Central memory CD8-positive, alpha-beta T cell (primary cell): ENCODE data around the gene DISP1.

Experiments used
- ATAC-seq: fragments of 150-1000 bp; cut with Tn5 transposase; replicated peaks from 2 replicates; pipeline ENCODE4 v1.10.0; 2022; ENCODE audit warnings: mild to moderate bottlenecking, moderate FRiP score, moderate number of reproducible peaks; ENCODE audit not compliant: poor library complexity, severe bottlenecking; ENCODE audit errors: extremely low read depth
- DNase-seq, 2 donors: peaks; one replicate each; pipeline ENCODE4 v3.0.0; 2021; ENCODE audit warnings: low spot score in 2 of 2
- H3K27ac Mint-ChIP-seq: one replicate; pipeline ENCODE4 v1.8.0; 2022; ENCODE audit warnings: low read depth, mild to moderate bottlenecking, moderate library complexity, mixed read lengths
- H3K27me3 Mint-ChIP-seq: one replicate; pipeline ENCODE4 v1.8.0; 2022; ENCODE audit warnings: mixed read lengths
- H3K36me3 Mint-ChIP-seq: one replicate; pipeline ENCODE4 v1.8.0; 2022; ENCODE audit warnings: mild to moderate bottlenecking, moderate library complexity, mixed read lengths; ENCODE audit not compliant: insufficient read depth
- H3K4me1 Mint-ChIP-seq: one replicate; pipeline ENCODE4 v1.8.0; 2022; ENCODE audit warnings: mixed read lengths
- H3K4me3 Mint-ChIP-seq: one replicate; pipeline ENCODE4 v1.8.0; 2022; ENCODE audit warnings: mild to moderate bottlenecking, moderate library complexity, mixed read lengths
- H3K9me3 Mint-ChIP-seq: one replicate; pipeline ENCODE4 v1.8.0; 2022; ENCODE audit warnings: mixed read lengths

Gene DISP1

GRCh38 chr1:222813866-222814535 is 838 bp upstream of the DISP1 start:
- Mint-ChIP-seq H3K9me3 (no peaks in the 10 kb centered on the region), H3K4me1 (peaks cover 31% of the 10 kb centered on the region), H3K27me3 (no peaks in the 10 kb centered on the region), H3K27ac (peak overlapping the region; percentile 91), H3K36me3 (peaks cover 3% of the 10 kb centered on the region), H3K4me3 (peak overlapping the region; percentile 93)
- DNase-seq (no peak), ATAC-seq (peak; percentile 9)

DNA sequence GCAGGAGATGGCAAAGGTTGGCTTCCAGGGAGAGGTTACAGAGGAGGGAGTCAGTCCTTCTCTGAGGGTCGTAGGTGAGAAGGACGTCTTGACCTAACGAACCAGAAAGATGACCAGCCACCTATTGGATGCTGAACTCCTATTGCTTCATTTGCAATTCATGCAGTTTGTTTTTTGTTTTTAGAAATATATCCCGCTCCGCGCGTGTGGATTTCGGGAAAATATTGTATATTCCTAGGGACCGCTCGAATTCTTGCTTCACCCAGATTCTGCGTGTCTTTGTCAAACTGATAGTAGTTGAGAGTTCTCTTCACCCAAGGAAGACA is 564 bp downstream of the DISP1 start:
- no peak for ATAC-seq
- H3K4me1 Mint-ChIP-seq = peaks cover 37% of the 10 kb centered on the region
- H3K36me3 Mint-ChIP-seq = peaks cover 3% of the 10 kb centered on the region
- DNase-seq = no peak
- no peaks in the 10 kb centered on the region for H3K27me3 Mint-ChIP-seq
- peak overlapping the region; percentile 93 for H3K4me3 Mint-ChIP-seq
- no peaks in the 10 kb centered on the region for H3K9me3 Mint-ChIP-seq
- H3K27ac Mint-ChIP-seq = peak overlapping the region; percentile 91

- Mint-ChIP-seq H3K9me3 (no peaks in the 10 kb centered on the region), H3K36me3 (peaks cover 3% of the 10 kb centered on the region)
- no peak for ATAC-seq
These were observed 2.7 kb downstream of the DISP1 start for GRCh38 chr1:222817529-222817928.

GRCh38 chr1:222818171-222818570 is 3.3 kb downstream of the DISP1 start:
- no peaks in the 10 kb centered on the region for H3K9me3 Mint-ChIP-seq
- peaks cover 3% of the 10 kb centered on the region for H3K36me3 Mint-ChIP-seq
- H3K4me1 Mint-ChIP-seq = peaks cover 50% of the 10 kb centered on the region
- ATAC-seq (no peak), DNase-seq (no peak)
- H3K4me3 Mint-ChIP-seq = no peak overlapping the region
- H3K27me3 Mint-ChIP-seq = no peaks in the 10 kb centered on the region
- H3K27ac Mint-ChIP-seq = no peak overlapping the region

More at GRCh38 chr1:222817529-222817928, 2.7 kb downstream of the DISP1 start:
- Mint-ChIP-seq H3K27me3 (no peaks in the 10 kb centered on the region), H3K4me3 (no peak overlapping the region), H3K4me1 (peaks cover 43% of the 10 kb centered on the region), H3K27ac (no peak overlapping the region)
- DNase-seq = no peak

DNA sequence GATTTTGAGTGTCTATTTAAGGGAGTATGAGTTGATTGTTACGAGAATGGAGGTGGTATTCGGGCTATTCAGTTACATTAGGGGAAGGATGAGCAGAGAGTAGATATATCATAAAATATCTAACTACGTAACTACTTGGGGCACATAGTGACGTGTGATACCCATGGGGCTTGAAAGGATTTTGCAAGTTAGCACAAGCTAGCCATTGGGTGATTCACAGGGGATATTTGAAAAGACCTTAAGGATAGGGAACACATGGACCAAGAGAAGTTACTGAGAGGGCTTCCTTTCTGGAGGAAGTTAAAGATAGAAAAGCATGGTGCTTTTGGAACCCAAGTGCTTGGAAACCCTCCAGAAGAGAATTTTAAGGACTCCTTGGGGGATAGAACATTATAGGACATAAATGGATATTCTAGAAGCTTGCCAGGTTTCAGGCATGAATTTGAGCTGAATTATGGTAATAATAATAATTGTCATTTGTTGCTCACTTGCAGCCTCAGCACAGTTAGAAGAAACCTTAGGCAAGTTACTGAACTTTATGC is 5.4 kb downstream of the DISP1 start:
- Mint-ChIP-seq H3K27me3 (no peaks in the 10 kb centered on the region), H3K4me3 (no peak overlapping the region), H3K4me1 (peaks cover 38% of the 10 kb centered on the region), H3K36me3 (peaks cover 1% of the 10 kb centered on the region), H3K27ac (no peak overlapping the region), H3K9me3 (no peaks in the 10 kb centered on the region)
- ATAC-seq (no peak), DNase-seq (no peak)

GRCh38 chr1:222821239-222821638 is 6.4 kb downstream of the DISP1 start:
- Mint-ChIP-seq H3K27me3 (no peaks in the 10 kb centered on the region), H3K36me3 (no peaks in the 10 kb centered on the region), H3K9me3 (no peaks in the 10 kb centered on the region), H3K4me3 (no peak overlapping the region), H3K27ac (no peak overlapping the region), H3K4me1 (peaks cover 33% of the 10 kb centered on the region)
- no peak for ATAC-seq
- DNase-seq = no peak

- H3K36me3 Mint-ChIP-seq = no peaks in the 10 kb centered on the region
- no peak overlapping the region for H3K27ac Mint-ChIP-seq
- peaks cover 21% of the 10 kb centered on the region for H3K4me1 Mint-ChIP-seq
- H3K27me3 Mint-ChIP-seq = no peaks in the 10 kb centered on the region
- no peaks in the 10 kb centered on the region for H3K9me3 Mint-ChIP-seq
- no peak overlapping the region for H3K4me3 Mint-ChIP-seq
- ATAC-seq (no peak), DNase-seq (no peak)
These were observed 8.9 kb downstream of the DISP1 start for GRCh38 chr1:222823695-222824094.

- DNase-seq (no peak), ATAC-seq (no peak)
- H3K4me3 Mint-ChIP-seq = no peak overlapping the region
- H3K36me3 Mint-ChIP-seq = no peaks in the 10 kb centered on the region
- no peaks in the 10 kb centered on the region for H3K27me3 Mint-ChIP-seq
- H3K4me1 Mint-ChIP-seq = peaks cover 21% of the 10 kb centered on the region
- no peak overlapping the region for H3K27ac Mint-ChIP-seq
- H3K9me3 Mint-ChIP-seq = no peaks in the 10 kb centered on the region
These were observed 9.8 kb downstream of the DISP1 start for GRCh38 chr1:222824641-222825040.

- no peaks in the 10 kb centered on the region for H3K27me3 Mint-ChIP-seq
- no peak overlapping the region for H3K27ac Mint-ChIP-seq
- ATAC-seq (no peak), DNase-seq (no peak)
- no peaks in the 10 kb centered on the region for H3K9me3 Mint-ChIP-seq
- H3K4me1 Mint-ChIP-seq = peaks cover 6% of the 10 kb centered on the region
- no peak overlapping the region for H3K4me3 Mint-ChIP-seq
- H3K36me3 Mint-ChIP-seq = no peaks in the 10 kb centered on the region
These were observed 14.1 kb downstream of the DISP1 start for GRCh38 chr1:222828939-222829338.

GRCh38 chr1:222829868-222830267 is 15.0 kb downstream of the DISP1 start:
- no peak overlapping the region for H3K4me3 Mint-ChIP-seq
- peak overlapping the region; percentile 4 for H3K27ac Mint-ChIP-seq
- no peaks in the 10 kb centered on the region for H3K27me3 Mint-ChIP-seq
- ATAC-seq (no peak), DNase-seq (no peak)
- peaks cover 6% of the 10 kb centered on the region for H3K4me1 Mint-ChIP-seq
- H3K9me3 Mint-ChIP-seq = no peaks in the 10 kb centered on the region
- no peaks in the 10 kb centered on the region for H3K36me3 Mint-ChIP-seq

DNA sequence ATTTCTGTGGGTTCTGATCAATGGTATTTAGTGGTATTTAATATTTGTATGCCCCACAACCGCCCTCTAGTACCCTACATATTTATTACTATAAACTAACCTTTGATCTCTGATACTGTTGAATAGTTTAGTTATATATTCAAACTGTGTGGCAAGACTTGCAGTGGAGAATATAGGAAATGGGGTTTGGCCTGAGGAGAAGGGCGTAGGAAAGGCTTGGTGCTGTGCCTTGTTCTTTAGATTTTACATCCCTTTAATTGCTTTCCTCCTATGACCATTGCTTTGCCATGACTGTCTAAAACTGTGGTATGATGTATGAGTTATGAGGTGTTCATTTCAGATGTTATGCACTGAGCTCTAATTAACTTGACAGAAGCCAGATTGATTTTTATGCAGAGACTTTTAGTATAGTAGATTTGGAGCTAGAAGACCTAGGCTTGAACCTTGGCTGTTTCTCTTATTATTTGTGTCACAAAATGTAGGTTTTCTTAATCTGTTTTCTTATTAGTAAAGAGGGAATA is 18.6 kb downstream of the DISP1 start:
- Mint-ChIP-seq H3K4me3 (no peak overlapping the region), H3K4me1 (peaks cover 6% of the 10 kb centered on the region), H3K36me3 (no peaks in the 10 kb centered on the region), H3K27me3 (no peaks in the 10 kb centered on the region), H3K27ac (no peak overlapping the region), H3K9me3 (no peaks in the 10 kb centered on the region)
- no peak for DNase-seq
- ATAC-seq = no peak

DNA sequence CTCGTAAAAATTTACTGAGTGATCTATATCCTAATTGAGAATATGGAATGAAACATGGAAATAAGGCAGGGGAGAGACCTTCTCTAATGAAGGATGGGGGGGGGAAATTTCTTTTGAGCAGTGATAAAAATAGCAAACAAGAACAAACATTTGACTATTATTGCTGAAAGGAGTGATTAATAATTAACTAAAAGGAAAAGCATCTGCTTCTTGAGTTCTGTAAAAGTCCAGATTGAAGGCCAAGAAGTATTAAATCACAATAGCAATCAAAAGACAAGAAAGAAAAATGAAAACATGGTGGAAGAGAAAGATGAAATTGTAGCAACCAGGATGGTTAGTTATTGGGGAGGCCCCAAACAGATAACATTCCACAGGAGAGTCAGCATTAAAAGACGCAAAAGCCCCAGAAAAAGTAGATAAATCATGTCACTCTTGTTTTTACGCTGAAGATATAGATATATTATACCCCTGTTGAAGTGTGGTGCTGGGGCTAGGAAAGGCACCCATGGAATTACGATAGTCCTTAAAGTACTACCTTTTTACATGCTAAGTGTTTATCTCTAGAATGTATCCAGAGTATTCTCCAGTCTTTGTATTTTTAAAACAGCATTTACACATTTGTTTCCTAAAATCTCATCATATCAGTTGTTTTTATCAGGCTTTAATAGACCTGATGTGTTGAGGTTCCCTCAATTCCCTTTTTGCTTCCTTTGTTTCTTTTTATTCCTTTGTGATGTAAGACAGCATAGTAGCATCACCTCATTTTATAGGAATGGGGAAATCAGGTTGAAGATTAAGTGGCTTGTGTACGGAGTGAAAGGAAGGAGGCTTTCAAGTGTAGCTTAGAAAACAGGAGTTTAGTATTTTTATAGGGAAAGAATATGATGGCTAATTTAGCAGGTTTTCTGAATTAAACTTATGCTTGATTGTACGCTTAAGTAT is 28.9 kb downstream of the DISP1 start:
- Mint-ChIP-seq H3K27me3 (no peaks in the 10 kb centered on the region), H3K27ac (no peak overlapping the region), H3K4me3 (no peak overlapping the region), H3K36me3 (no peaks in the 10 kb centered on the region), H3K9me3 (no peaks in the 10 kb centered on the region), H3K4me1 (no peaks in the 10 kb centered on the region)
- DNase-seq = no peak
- ATAC-seq = no peak

DNA sequence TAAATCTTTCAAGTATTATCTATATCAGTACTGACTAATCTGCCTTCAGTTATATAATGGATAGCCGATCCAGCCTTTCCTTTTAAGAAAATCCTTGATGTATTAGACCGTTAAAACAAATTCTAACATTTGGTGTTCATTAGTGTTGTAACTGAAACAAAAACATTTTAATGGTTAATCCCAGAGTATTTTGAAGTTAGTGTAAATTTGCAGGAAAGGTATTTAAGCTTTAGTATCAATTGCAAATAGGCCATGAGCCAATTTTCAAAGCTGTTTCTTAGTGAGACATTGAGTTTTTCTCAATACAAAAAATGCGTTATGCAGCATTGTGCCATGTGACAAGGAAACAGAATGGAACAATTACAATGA is 29.6 kb downstream of the DISP1 start:
- Mint-ChIP-seq H3K4me3 (no peak overlapping the region), H3K9me3 (no peaks in the 10 kb centered on the region)
- no peak for ATAC-seq

More for the DNA sequence above, 29.6 kb downstream of the DISP1 start:
- Mint-ChIP-seq H3K27me3 (no peaks in the 10 kb centered on the region), H3K27ac (no peak overlapping the region), H3K36me3 (no peaks in the 10 kb centered on the region), H3K4me1 (no peaks in the 10 kb centered on the region)
- no peak for DNase-seq
